Measurements from ENCODE around the gene TBCC. TPM values are rescaled to one million over a fixed set of nuclear protein-coding genes. Genes with fewer than 3 reads are reported as not detected.

Gene TBCC
- total and polyA plus RNA-seq, 2 of the 8 experiments (the other 6 are each of a cell fraction or from before 2014, with no cell fraction given) = 22.7 to 25.5 TPM

- peak overlapping the region; percentile 26; the same call in 1 of the 2 replicates for H4K8ac ChIP-seq (ENCODE audit: extremely low read depth, insufficient read depth, low read length)
- H3K9ac ChIP-seq (replicated peaks in 1 of 4; ENCODE audit: extremely low read depth in 1 of 4, low read depth in 3 of 4, low read length in 3 of 4) = no peak overlapping the region
- TF ChIP-seq POU5F1 (IDR thresholded peaks at IDR 0.05; ENCODE audit: low read depth, low read length) (no peak), SIRT6 (IDR thresholded peaks at IDR 0.05; ENCODE audit: low read length) (no peak), RXRA (IDR thresholded peaks at IDR 0.05; ENCODE audit: insufficient read depth, low read depth, low read length) (no peak), CHD1 (IDR thresholded peaks at IDR 0.05; ENCODE audit: low read depth, low read length) (no peak), KDM5A (IDR thresholded peaks at IDR 0.05; ENCODE audit: low read length) (no peak), EZH2 (IDR thresholded peaks at IDR 0.05; ENCODE audit: low read depth, low read length, severe bottlenecking) (no peak), KDM1A (IDR thresholded peaks at IDR 0.05; ENCODE audit: borderline replicate concordance, low read length) (no peak), TEAD4 (IDR thresholded peaks at IDR 0.05; ENCODE audit: low read depth, low read length) (no peak), CREB1 (IDR thresholded peaks at IDR 0.05) (no peak), JUN (IDR thresholded peaks at IDR 0.05; ENCODE audit: low read depth, low read length) (no peak), SP2 (IDR thresholded peaks at IDR 0.05; ENCODE audit: low read length) (no peak), TAF7 (optimal IDR thresholded peaks at IDR 0.05; ENCODE audit: borderline replicate concordance, low read depth, low read length) (no peak), POLR2AphosphoS5 (IDR thresholded peaks at IDR 0.05; ENCODE audit: low read depth, low read length) (no peak)
- DNase-seq (ENCODE audit: low read depth in 1 of 2, low spot score in 2 of 2) (peak in 1 of 2 experiments; percentile 49), FAIRE-seq (no peak)
- ChIA-PET CTCF (ENCODE audit: partially characterized antibody) (interaction anchor here (0.5 to 7.5 kb wide), 28 partner anchors 9 to 173 kb away, joined by 3 to 87 read pairs (median 6); partner anchors contain the start of gene RPL7L1), POLR2A (ENCODE audit: partially characterized antibody) (interaction anchor here (0.9 to 2.4 kb wide), 5 partner anchors 22 to 164 kb away, joined by 3 to 9 read pairs (median 6); partner anchors contain the start of gene RPL7L1)
- no peak overlapping the region for H3K4ac ChIP-seq (replicated peaks; ENCODE audit: insufficient read length, low read depth, low read length)
- H3K23me2 ChIP-seq (ENCODE audit: low read depth, low read length) = no peaks in the 10 kb centered on the region
- H4K5ac ChIP-seq (ENCODE audit: insufficient read length, low read depth, low read length) = no peak overlapping the region
- no peaks in the 10 kb centered on the region for H3K4me1 ChIP-seq (replicated peaks in 1 of 4; ENCODE audit: control insufficient read depth in 3 of 4, insufficient read depth in 4 of 4, low read length in 3 of 4)
- H2BK15ac ChIP-seq (ENCODE audit: low read length) = no peak overlapping the region
- no peaks in the 10 kb centered on the region for H3K27me3 ChIP-seq (replicated peaks in 1 of 4; ENCODE audit: control insufficient read depth in 3 of 4, extremely low read depth in 1 of 4, insufficient read depth in 3 of 4, low read length in 3 of 4)
- H3K4me2 ChIP-seq (ENCODE audit: insufficient read depth in 1 of 2, low read depth in 2 of 2, low read length in 2 of 2) = no peak overlapping the region
- H2BK20ac ChIP-seq (ENCODE audit: low read length) = no peak overlapping the region
- no peak overlapping the region for H2BK120ac ChIP-seq (replicated peaks; ENCODE audit: low read depth, low read length)
- no peak overlapping the region for H3K23ac ChIP-seq (ENCODE audit: insufficient read length)
- 0 out of 2 replicates have a peak overlapping the region, but pooled peaks have one; percentile 60 for H2BK12ac ChIP-seq (ENCODE audit: low read depth, low read length)
- no peak overlapping the region for H3K18ac ChIP-seq (ENCODE audit: extremely low read depth, low read length)
- H3K79me2 ChIP-seq (ENCODE audit: control insufficient read depth in 1 of 2, insufficient read depth in 2 of 2, low read length in 2 of 2) = no peaks in the 10 kb centered on the region
- no peak overlapping the region for H3K14ac ChIP-seq (ENCODE audit: insufficient read length)
- H3K9me3 ChIP-seq (ENCODE audit: insufficient read depth in 2 of 2, low read depth in 1 of 2, low read length in 1 of 2) = no peaks in the 10 kb centered on the region
- no peaks in the 10 kb centered on the region for H3K79me1 ChIP-seq (ENCODE audit: low read depth, low read length)
- H3K56ac ChIP-seq (replicated peaks; ENCODE audit: insufficient read length, low read depth, low read length) = no peak overlapping the region
- no peak overlapping the region for H3K4me3 ChIP-seq (ENCODE audit: extremely low read depth in 1 of 4, insufficient read depth in 2 of 4, low read depth in 3 of 4, low read length in 4 of 4)
- peak overlapping the region; percentile 95; the same call in 1 of the 2 replicates for H2AFZ ChIP-seq (ENCODE audit: low read length)
- H2AK5ac ChIP-seq (ENCODE audit: low read depth, low read length) = no peak overlapping the region
- 95% methylated on average over 42 of the region's 52 CpGs; no CpG with 5 or more reads in 1 of the 2 experiments for WGBS, 2 experiments (ENCODE audit: extremely low coverage in 1 of 2, insufficient coverage in 1 of 2, insufficient read length in 1 of 2, insufficient replicate concordance in 2 of 2, low coverage in 1 of 2, low lambda C conversion rate in 2 of 2, missing lambda C conversion rate in 1 of 2)
- no peak overlapping the region for H4K91ac ChIP-seq (replicated peaks; ENCODE audit: insufficient read length, low read length)
- H4K20me1 ChIP-seq (replicated peaks in 1 of 2; ENCODE audit: control insufficient read depth in 1 of 2, insufficient read depth in 2 of 2, low read length in 2 of 2) = no peaks in the 10 kb centered on the region
- H2BK5ac ChIP-seq (ENCODE audit: low read depth, low read length) = no peak overlapping the region
- H3K27ac ChIP-seq (ENCODE audit: low read depth, low read length) = no peak overlapping the region
- H3K36me3 ChIP-seq (ENCODE audit: control insufficient read depth in 2 of 4, insufficient read depth in 4 of 4, low read length in 3 of 4) = no peaks in the 10 kb centered on the region
Observed at GRCh38 chr6:42727087-42727611, 18.8 kb downstream of the TBCC start.
